HG02852 (cell line): ENCODE results near the gene LSM12.
"Not testable (repeated sequence)": the region's sequence is repeated elsewhere in the genome, so short reads cannot be mapped to it uniquely, and the experiment has no call there.

Experiments used
- ATAC-seq: cut with Tn5 transposase; IDR thresholded peaks from one replicate; pipeline ENCODE4 v1.9.1; 2021; ENCODE audit warnings: mild to moderate bottlenecking, moderate library complexity; ENCODE audit not compliant: unreplicated experiment

The LSM12 gene

GRCh38 chr17:44045486-44045885 is 21.0 kb downstream of the LSM12 start:
- no peak for ATAC-seq

- no peak for ATAC-seq
These were observed 22.4 kb downstream of the LSM12 start for GRCh38 chr17:44044071-44044470.

- ATAC-seq: no peak
These were observed 23.2 kb downstream of the LSM12 start for GRCh38 chr17:44043272-44043696.

- ATAC-seq: no peak
These were observed 26.4 kb downstream of the LSM12 start for GRCh38 chr17:44039829-44040635.

- no peak for ATAC-seq
These were observed 27.9 kb downstream of the LSM12 start for GRCh38 chr17:44038604-44039011.

GRCh38 chr17:44037471-44037870 is 29.0 kb downstream of the LSM12 start:
- ATAC-seq: no peak

- not testable (repeated sequence) for ATAC-seq
These were observed 31.8 kb downstream of the LSM12 start for GRCh38 chr17:44034688-44035087.

- no peak for ATAC-seq
These were observed 32.5 kb downstream of the LSM12 start for GRCh38 chr17:44033861-44034408.

GRCh38 chr17:44030482-44030881 is 36.0 kb downstream of the LSM12 start:
- no peak for ATAC-seq

GRCh38 chr17:44029736-44030135 is 36.7 kb downstream of the LSM12 start:
- no peak for ATAC-seq

- ATAC-seq: no peak
These were observed 41.6 kb downstream of the LSM12 start for GRCh38 chr17:44024853-44025252.

GRCh38 chr17:44024271-44024663 is 42.2 kb downstream of the LSM12 start:
- no peak for ATAC-seq

GRCh38 chr17:44023545-44024270 is 42.8 kb downstream of the LSM12 start:
- no peak for ATAC-seq

GRCh38 chr17:44022246-44022645 is 44.2 kb downstream of the LSM12 start:
- ATAC-seq: no peak

- ATAC-seq: not testable (repeated sequence)
These were observed 45.2 kb downstream of the LSM12 start for GRCh38 chr17:44021227-44021626.

- peak; percentile 79 for ATAC-seq
These were observed 51.9 kb downstream of the LSM12 start, which contains the start of gene TMEM101 for GRCh38 chr17:44014437-44015172. TSS of gene TMEM101 (minus strand) at chr17:44014963. CDS start at chr17:44014952, 11 bp downstream.

- ATAC-seq: peak; percentile 21
These were observed 52.4 kb downstream of the LSM12 start for GRCh38 chr17:44014133-44014436.

GRCh38 chr17:44012874-44013273 is 53.6 kb downstream of the LSM12 start:
- no peak for ATAC-seq

- ATAC-seq: no peak
These were observed 54.1 kb downstream of the LSM12 start for GRCh38 chr17:44012391-44012790.

GRCh38 chr17:44011876-44012275 is 54.6 kb downstream of the LSM12 start:
- no peak for ATAC-seq

GRCh38 chr17:44010966-44011647 is 55.4 kb downstream of the LSM12 start:
- ATAC-seq: no peak
